Smooth muscle cell (in vitro differentiated cells): ENCODE measurements around the gene NR3C1. TPM values are rescaled to one million over a fixed set of nuclear protein-coding genes. Genes with fewer than 3 reads are reported as not detected.
A peak's percentile ranks its signal among the peaks of the same experiment; 100 is the strongest.

Source experiments
- DNase-seq: peaks from one replicate; lab custom pipeline; 2025; ENCODE audit not compliant: unreplicated experiment; lab: John Stamatoyannopoulos, UW
- H2AFZ ChIP-seq: fragments of 200-600 bp; sonication (generic); 2 replicates; pipeline ENCODE4 v1.6.0; 2016; ENCODE audit warnings: antibody characterized with exemption, low read depth, mild to moderate bottlenecking
- H3F3A ChIP-seq: fragments of 200-600 bp; sonication (generic); 2 replicates; pipeline ENCODE4 v1.6.0; 2017; ENCODE audit warnings: antibody characterized with exemption, low read depth
- H3K27ac ChIP-seq: fragments of 200-600 bp; sonication (generic); 2 replicates; pipeline ENCODE4 v1.5.1; 2016; ENCODE audit warnings: low read depth, mild to moderate bottlenecking
- H3K27me3 ChIP-seq: fragments of 200-600 bp; sonication (generic); 2 replicates; pipeline ENCODE4 v1.6.1; 2016; ENCODE audit warnings: low read depth, mild to moderate bottlenecking
- H3K36me3 ChIP-seq: fragments of 200-600 bp; sonication (generic); 2 replicates; pipeline ENCODE4 v1.5.1; 2016; ENCODE audit warnings: low read depth
- H3K4me1 ChIP-seq: fragments of 200-600 bp; sonication (generic); 2 replicates; pipeline ENCODE4 v1.5.1; 2016; ENCODE audit warnings: low read depth
- H3K4me2 ChIP-seq: fragments of 200-600 bp; sonication (generic); 2 replicates; pipeline ENCODE4 v1.6.0; 2016; ENCODE audit warnings: mild to moderate bottlenecking
- H3K4me3 ChIP-seq: fragments of 200-600 bp; sonication (generic); 2 replicates; pipeline ENCODE4 v1.5.1; 2016; ENCODE audit warnings: mild to moderate bottlenecking
- H3K79me2 ChIP-seq: fragments of 200-600 bp; sonication (generic); 2 replicates; pipeline ENCODE4 v1.6.0; 2016; ENCODE audit warnings: low read depth, mild to moderate bottlenecking
- H3K9ac ChIP-seq: fragments of 200-600 bp; sonication (generic); 2 replicates; pipeline ENCODE4 v1.6.0; 2016; ENCODE audit warnings: low read depth
- H3K9me3 ChIP-seq: fragments of 200-600 bp; sonication (generic); replicated peaks from 2 replicates; pipeline ENCODE4 v1.5.1; 2016; ENCODE audit warnings: low read depth
- H4K20me1 ChIP-seq: fragments of 200-600 bp; sonication (generic); 2 replicates; pipeline ENCODE4 v1.6.0; 2016; ENCODE audit warnings: low read depth
- CTCF ChIP-seq: fragments of 200-600 bp; sonication (generic); IDR thresholded peaks from 2 replicates; pipeline ENCODE4 v1.5.1; 2017; ENCODE audit warnings: borderline replicate concordance, mild to moderate bottlenecking, antibody characterized with exemption; ENCODE audit not compliant: insufficient read depth, poor library complexity, severe bottlenecking
- WGBS: methylation state at CpG from one replicate; pipeline ENCODE4 v1.1.7; 2016; ENCODE audit warnings: low lambda C conversion rate; 5-methylcytosine and 5-hydroxymethylcytosine counted together
- polyA plus RNA-seq: library from polyadenylated mRNA; unstranded; fragments of >200 nt; fragmentation: Nextera tagmentation; extraction: Ambion mirVana; gene quantifications from 2 replicates; pipeline ENCODE4 v1.2.1, GENCODE V29; 2016
- total RNA-seq: library from RNA; depleted of rRNA; stranded (reverse); fragments of >200 nt; gene quantifications from 2 replicates; pipeline ENCODE4 v1.2.3, GENCODE V29; 2014

NR3C1 gene
- total and polyA plus RNA-seq, 2 experiments from 2014 or later = 76.5 to 101 TPM

GRCh38 chr5:143376911-143377813, 26.3 kb downstream of the NR3C1 start:
- H3K4me2 ChIP-seq = peak overlapping the region; percentile 18
- WGBS = 72% methylated on average over 5 of the region's 5 CpGs
- no peak for TF ChIP-seq CTCF
- H3K27ac ChIP-seq = peak overlapping the region; percentile 20
- H2AFZ ChIP-seq = no peak overlapping the region
- peaks cover 100% of the 10 kb centered on the region for H4K20me1 ChIP-seq
- no peaks in the 10 kb centered on the region for H3K36me3 ChIP-seq
- no peaks in the 10 kb centered on the region for H3F3A ChIP-seq
- H3K27me3 ChIP-seq = no peaks in the 10 kb centered on the region
- no peaks in the 10 kb centered on the region for H3K4me1 ChIP-seq
- H3K79me2 ChIP-seq = peaks cover 100% of the 10 kb centered on the region
- H3K9me3 ChIP-seq = no peaks in the 10 kb centered on the region
- DNase-seq = no peak
- H3K9ac ChIP-seq = no peak overlapping the region
- H3K4me3 ChIP-seq = no peak overlapping the region

GRCh38 chr5:143376195-143376779, 27.2 kb downstream of the NR3C1 start:
- Histone ChIP-seq H2AFZ (no peak overlapping the region), H3K79me2 (peaks cover 100% of the 10 kb centered on the region), H3K36me3 (no peaks in the 10 kb centered on the region), H3K4me1 (no peaks in the 10 kb centered on the region), H3K9ac (no peak overlapping the region), H3K4me2 (no peak overlapping the region), H3K27me3 (no peaks in the 10 kb centered on the region), H3K9me3 (no peaks in the 10 kb centered on the region), H4K20me1 (peaks cover 100% of the 10 kb centered on the region), H3K27ac (peak overlapping the region; percentile 20), H3K4me3 (no peak overlapping the region), H3F3A (no peaks in the 10 kb centered on the region)
- WGBS = 96% methylated on average over 3 of the region's 3 CpGs
- no peak for DNase-seq
- no peak for TF ChIP-seq CTCF

- TF ChIP-seq CTCF = no peak
- no peaks in the 10 kb centered on the region for H3K36me3 ChIP-seq
- H3K27me3 ChIP-seq = no peaks in the 10 kb centered on the region
- H4K20me1 ChIP-seq = peaks cover 100% of the 10 kb centered on the region
- H3K9ac ChIP-seq = no peak overlapping the region
- H2AFZ ChIP-seq = no peak overlapping the region
- no peak for DNase-seq
- H3K27ac ChIP-seq = peak overlapping the region; percentile 21
- H3K4me3 ChIP-seq = no peak overlapping the region
- peaks cover 100% of the 10 kb centered on the region for H3K79me2 ChIP-seq
- no peaks in the 10 kb centered on the region for H3K4me1 ChIP-seq
- WGBS = 94% methylated on average over 6 of the region's 6 CpGs
- no peaks in the 10 kb centered on the region for H3F3A ChIP-seq
- H3K4me2 ChIP-seq = no peak overlapping the region
- no peaks in the 10 kb centered on the region for H3K9me3 ChIP-seq
Measured at GRCh38 chr5:143374496-143375217, 28.8 kb downstream of the NR3C1 start.
